SK-N-SH treated with all-trans-retinoic acid at 6 μM for 48 hours (cell line): ENCODE results near the gene FGF14.

ENCODE experiments used
- ATAC-seq: fragments of 200-7000 bp; cut with Tn5 transposase; 3 replicates; pipeline ENCODE4 v1.9.1; 2020; ENCODE audit warnings: mild to moderate bottlenecking, moderate library complexity
- ARNTL ChIP-seq: fragments of 450-650 bp; formaldehyde crosslinking; IDR thresholded peaks from 2 replicates; pipeline ENCODE4 v1.5.0; 2020; ENCODE audit warnings: low read depth, mild to moderate bottlenecking, moderate library complexity, borderline replicate concordance
- CSDC2 ChIP-seq: fragments of 250-450 bp; sonication (Bioruptor Pico); IDR thresholded peaks from 2 replicates; pipeline ENCODE4 v1.5.0; 2020; ENCODE audit warnings: mild to moderate bottlenecking, moderate library complexity
- CSRNP3 ChIP-seq: fragments of 250-450 bp; sonication (Bioruptor Pico); IDR thresholded peaks from 2 replicates; pipeline ENCODE4 v1.5.1; 2021; ENCODE audit warnings: mild to moderate bottlenecking, moderate library complexity
- ISL1 ChIP-seq: fragments of 250-450 bp; sonication (Bioruptor Pico); IDR thresholded peaks from 2 replicates; pipeline ENCODE4 v2.1.2; 2022; ENCODE audit warnings: mild to moderate bottlenecking, moderate library complexity
- OSR1 ChIP-seq: fragments of 250-450 bp; sonication (Bioruptor Pico); IDR thresholded peaks from 2 replicates; pipeline ENCODE4 v1.8.0; 2022; ENCODE audit warnings: moderate library complexity, mild to moderate bottlenecking, inconsistent platforms
- PATZ1 ChIP-seq: fragments of 250-450 bp; sonication (Bioruptor Pico); IDR thresholded peaks from 2 replicates; pipeline ENCODE4 v1.8.0; 2020; ENCODE audit warnings: mild to moderate bottlenecking, moderate library complexity, borderline replicate concordance
- PPARA ChIP-seq: fragments of 250-450 bp; sonication (Bioruptor Pico); IDR thresholded peaks from 2 replicates; pipeline ENCODE4 v1.5.0; 2020; ENCODE audit warnings: mild to moderate bottlenecking, borderline replicate concordance
- RARB ChIP-seq: fragments of 250-450 bp; sonication (Bioruptor Pico); IDR thresholded peaks from 2 replicates; pipeline ENCODE4 v1.8.0; 2021; ENCODE audit warnings: mild to moderate bottlenecking, moderate library complexity
- SNAI2 ChIP-seq: fragments of 250-450 bp; sonication (Bioruptor Pico); IDR thresholded peaks from 2 replicates; pipeline ENCODE4 v1.5.0; 2020; ENCODE audit warnings: mild to moderate bottlenecking, moderate library complexity
- TCF4 ChIP-seq: fragments of 250-450 bp; sonication (Bioruptor Pico); IDR thresholded peaks from 2 replicates; pipeline ENCODE4 v1.8.0; 2021; ENCODE audit warnings: mild to moderate bottlenecking, moderate library complexity, borderline replicate concordance
- TSHZ2 ChIP-seq: fragments of 250-450 bp; sonication (Bioruptor Pico); IDR thresholded peaks from 2 replicates; pipeline ENCODE4 v1.5.0; 2020; ENCODE audit warnings: mild to moderate bottlenecking, moderate library complexity
- ZC3H10 ChIP-seq: fragments of 250-450 bp; sonication (Bioruptor Pico); IDR thresholded peaks from 2 replicates; pipeline ENCODE4 v1.5.1; 2021; ENCODE audit warnings: mild to moderate bottlenecking, moderate library complexity
- ZFP30 ChIP-seq: fragments of 450-650 bp; formaldehyde crosslinking; IDR thresholded peaks from 2 replicates; pipeline ENCODE4 v1.5.0; 2022; ENCODE audit warnings: mild to moderate bottlenecking, moderate library complexity
- ZNF565 ChIP-seq: fragments of 450-650 bp; formaldehyde crosslinking; conservative IDR thresholded peaks from 2 replicates; pipeline ENCODE4 v1.5.0; 2020; ENCODE audit warnings: low read depth, mild to moderate bottlenecking, moderate library complexity
- ZNF70 ChIP-seq: fragments of 450-650 bp; formaldehyde crosslinking; IDR thresholded peaks from 2 replicates; pipeline ENCODE4 v1.5.0; 2020; ENCODE audit warnings: mild to moderate bottlenecking, moderate library complexity
- ZNF8 ChIP-seq: fragments of 450-650 bp; formaldehyde crosslinking; IDR thresholded peaks from 2 replicates; pipeline ENCODE4 v1.5.0; 2020; ENCODE audit warnings: mild to moderate bottlenecking, moderate library complexity
- TF ChIP-seq, protein P1 (sequence below): fragments of 250-450 bp; sonication (Bioruptor Pico); IDR thresholded peaks from 2 replicates; pipeline ENCODE4 v1.5.1; 2020; ENCODE audit warnings: low read depth, mild to moderate bottlenecking, moderate library complexity

The FGF14 gene

GRCh38 chr13:101915331-101915730 lies 486.5 kb downstream of the FGF14 start (continued):
- TF ChIP-seq PATZ1 (CRISPR knock-in tag) (no peak), ARNTL (CRISPR knock-in tag) (no peak), TCF4 (CRISPR knock-in tag) (no peak)

GRCh38 chr13:101911752-101912151 lies 490.1 kb downstream of the FGF14 start:
- ATAC-seq, result no peak
- no peak for TF ChIP-seq ZNF565 (CRISPR knock-in tag)
- TF ChIP-seq SNAI2 (CRISPR knock-in tag), result no peak
- TF ChIP-seq OSR1 (CRISPR knock-in tag), result no peak
- no peak for TF ChIP-seq PPARA (CRISPR knock-in tag)
- no peak for TF ChIP-seq TCF4 (CRISPR knock-in tag)
- no peak for TF ChIP-seq CSDC2
- no peak for TF ChIP-seq PATZ1 (CRISPR knock-in tag)
- TF ChIP-seq, all 23 proteins: peak for 0

DNA sequence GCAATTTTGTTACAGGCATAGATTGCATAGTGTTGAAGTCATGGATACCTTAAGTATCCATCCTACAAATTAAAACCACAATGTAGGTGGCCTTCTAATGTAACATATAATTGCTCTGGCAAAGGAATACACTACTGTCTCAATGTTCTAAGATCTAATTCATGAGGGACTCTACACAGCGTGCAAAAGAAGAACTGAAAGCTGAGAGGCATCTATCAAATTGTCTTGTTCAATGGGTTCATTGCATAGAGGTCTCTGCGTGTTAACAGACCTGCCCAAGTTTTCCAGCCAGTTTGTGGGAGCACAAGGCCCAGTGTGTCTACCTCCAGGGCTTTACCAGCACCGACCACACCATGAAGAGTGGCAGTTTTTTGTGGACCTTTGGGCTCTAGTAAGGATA lies 498.0 kb downstream of the FGF14 start:
- TF ChIP-seq TCF4 (CRISPR knock-in tag) (no peak), PPARA (CRISPR knock-in tag) (no peak), CSDC2 (no peak), RARB (no peak), ZNF565 (CRISPR knock-in tag) (no peak), ISL1 (CRISPR knock-in tag) (no peak), ZC3H10 (no peak), ZNF8 (CRISPR knock-in tag) (no peak), ARNTL (CRISPR knock-in tag) (no peak), ZNF70 (CRISPR knock-in tag) (no peak), TSHZ2 (no peak), ZFP30 (no peak), PATZ1 (CRISPR knock-in tag) (no peak), CSRNP3 (no peak)
- TF ChIP-seq, protein P1, sequence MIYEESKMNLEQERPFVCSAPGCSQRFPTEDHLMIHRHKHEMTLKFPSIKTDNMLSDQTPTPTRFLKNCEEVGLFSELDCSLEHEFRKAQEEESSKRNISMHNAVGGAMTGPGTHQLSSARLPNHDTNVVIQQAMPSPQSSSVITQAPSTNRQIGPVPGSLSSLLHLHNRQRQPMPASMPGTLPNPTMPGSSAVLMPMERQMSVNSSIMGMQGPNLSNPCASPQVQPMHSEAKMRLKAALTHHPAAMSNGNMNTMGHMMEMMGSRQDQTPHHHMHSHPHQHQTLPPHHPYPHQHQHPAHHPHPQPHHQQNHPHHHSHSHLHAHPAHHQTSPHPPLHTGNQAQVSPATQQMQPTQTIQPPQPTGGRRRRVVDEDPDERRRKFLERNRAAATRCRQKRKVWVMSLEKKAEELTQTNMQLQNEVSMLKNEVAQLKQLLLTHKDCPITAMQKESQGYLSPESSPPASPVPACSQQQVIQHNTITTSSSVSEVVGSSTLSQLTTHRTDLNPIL (CRISPR knock-in tag), result no peak
- no peak for ATAC-seq
